HepG2 (cell line): ENCODE data around the gene C14orf93. TPM values are rescaled to one million over a fixed set of nuclear protein-coding genes. Genes with fewer than 3 reads are reported as not detected.
A peak's percentile ranks its signal among the peaks of the same experiment; 100 is the strongest.

ENCODE experiments used
- AKAP8 ChIP-seq: sonication (generic); formaldehyde crosslinking; IDR thresholded peaks from 2 replicates; pipeline ENCODE4 v1.5.1; 2020; ENCODE audit warnings: mild to moderate bottlenecking, missing genetic modification reagents
- CHCHD3 ChIP-seq: sonication (generic); formaldehyde crosslinking; IDR thresholded peaks from 2 replicates; pipeline ENCODE4 v1.8.0; 2022; ENCODE audit warnings: mild to moderate bottlenecking, missing genetic modification reagents, moderate library complexity
- CHD2 ChIP-seq: IDR thresholded peaks from 2 replicates; pipeline ENCODE4 v1.6.1; 2011; ENCODE audit warnings: low read depth, low read length, improper control_type of control experiment
- CREB1 ChIP-seq, 2 experiments: fragments of 450-650 bp in 1 of 2; IDR thresholded peaks; 2 replicates each; pipeline ENCODE4 v1.6.1; 2016 to 2017; ENCODE audit warnings: control low read depth in 1 of 2, mild to moderate bottlenecking in 1 of 2, missing compliant biosample characterization in 1 of 2, missing genetic modification characterization in 1 of 2
- FOSL1 ChIP-seq: sonication (generic); formaldehyde crosslinking; IDR thresholded peaks from 2 replicates; pipeline ENCODE4 v1.9.0; 2021; ENCODE audit warnings: missing genetic modification reagents, borderline replicate concordance
- MAF1 ChIP-seq: sonication (generic); formaldehyde crosslinking; IDR thresholded peaks from 2 replicates; pipeline ENCODE4 v1.5.0; 2020; ENCODE audit warnings: missing genetic modification reagents, borderline replicate concordance
- POLR2AphosphoS5 ChIP-seq: IDR thresholded peaks from 2 replicates; pipeline ENCODE4 v1.6.1; 2012; ENCODE audit warnings: low read depth, low read length
- POLR2G ChIP-seq: fragments of 200-400 bp; formaldehyde crosslinking; IDR thresholded peaks from 2 replicates; pipeline ENCODE4 v1.6.1; 2018; ENCODE audit warnings: mild to moderate bottlenecking, low read depth, low read length, moderate library complexity
- RBFOX2 ChIP-seq: fragments of 200-400 bp; formaldehyde crosslinking; IDR thresholded peaks from 2 replicates; pipeline ENCODE4 v1.6.1; 2017; ENCODE audit warnings: low read depth, mild to moderate bottlenecking, low read length
- XBP1 ChIP-seq: sonication (generic); formaldehyde crosslinking; IDR thresholded peaks from 2 replicates; pipeline ENCODE4 v1.5.0; 2020; ENCODE audit warnings: missing genetic modification reagents
- XRCC5 ChIP-seq: fragments of 200-400 bp; formaldehyde crosslinking; optimal IDR thresholded peaks from 2 replicates; pipeline ENCODE3; 2017; ENCODE audit warnings: mild to moderate bottlenecking, low read length
- ZBTB10 ChIP-seq: sonication (generic); formaldehyde crosslinking; IDR thresholded peaks from 2 replicates; pipeline ENCODE4 v1.4.0; 2020; ENCODE audit warnings: missing genetic modification reagents, borderline replicate concordance
- ZNF274 ChIP-seq: sonication (generic); formaldehyde crosslinking; IDR thresholded peaks from 2 replicates; pipeline ENCODE4 v1.5.1; 2020; ENCODE audit warnings: mild to moderate bottlenecking, missing genetic modification reagents
- ZNF280D ChIP-seq: sonication (generic); formaldehyde crosslinking; IDR thresholded peaks from 2 replicates; pipeline ENCODE4 v1.5.1; 2020; ENCODE audit warnings: mild to moderate bottlenecking, missing genetic modification reagents
- ZNF326 ChIP-seq: sonication (generic); formaldehyde crosslinking; IDR thresholded peaks from 2 replicates; pipeline ENCODE4 v1.4.0; 2020; ENCODE audit warnings: missing genetic modification reagents, borderline replicate concordance
- ZNF572 ChIP-seq: sonication (generic); formaldehyde crosslinking; IDR thresholded peaks from 2 replicates; pipeline ENCODE4 v1.5.1; 2020; ENCODE audit warnings: mild to moderate bottlenecking, missing genetic modification reagents
- ZNF605 ChIP-seq: sonication (generic); formaldehyde crosslinking; IDR thresholded peaks from 2 replicates; pipeline ENCODE4 v1.8.0; 2022; ENCODE audit warnings: mild to moderate bottlenecking, missing genetic modification reagents
- ZNF850 ChIP-seq: sonication (generic); formaldehyde crosslinking; conservative IDR thresholded peaks from 2 replicates; pipeline ENCODE4 v1.9.0; 2021; ENCODE audit warnings: mild to moderate bottlenecking, missing genetic modification reagents
- ZNF883 ChIP-seq: sonication (generic); formaldehyde crosslinking; IDR thresholded peaks from 2 replicates; pipeline ENCODE4 v1.5.1; 2020; ENCODE audit warnings: mild to moderate bottlenecking, missing genetic modification reagents; ENCODE audit errors: not compliant biosample characterization
- polyA plus RNA-seq, 8 experiments: library from polyadenylated mRNA; depleted of rRNA in 3 of 8; stranded (reverse) in 7 of 8; unstranded in 1 of 8; fragments of >200 nt; fragmentation: Illumina TruSeq in 4 of 8; extraction: Trizol in 4 of 8; gene quantifications; 2 replicates each; pipeline versions ENCODE4 v1.2.1 to v1.2.3, GENCODE V29; 2011 to 2016; ENCODE audit warnings: low read depth in 4 of 8, missing spikeins in 1 of 8, mixed read lengths in 1 of 8; ENCODE audit not compliant: insufficient read depth in 1 of 8
- total RNA-seq, 5 experiments: library from RNA; depleted of rRNA; stranded (reverse); fragments of >200 nt; fragmentation: Illumina TruSeq; extraction: Trizol; gene quantifications; 2 replicates each; pipeline ENCODE4 v1.2.3, GENCODE V29; 2016; ENCODE audit warnings: low read depth in 1 of 5
- TF ChIP-seq, protein P1 (sequence below): sonication (generic); formaldehyde crosslinking; IDR thresholded peaks from 2 replicates; pipeline ENCODE4 v1.5.1; 2020; ENCODE audit warnings: mild to moderate bottlenecking, missing genetic modification reagents, moderate library complexity
- TF ChIP-seq, protein P2 (sequence below): sonication (generic); formaldehyde crosslinking; IDR thresholded peaks from 2 replicates; pipeline ENCODE4 v1.5.0; 2020; ENCODE audit warnings: mild to moderate bottlenecking, missing genetic modification reagents

C14orf93 gene
- total and polyA plus RNA-seq, 2 of the 13 experiments (the other 11 are each of a cell fraction or from before 2014, with no cell fraction given), result 11.4 to 22.5 TPM

- peak; percentile 40; the same call in 1 of the 2 replicates for TF ChIP-seq CHD2
- TF ChIP-seq ZNF274, result 0 out of 2 replicates have a peak, but pooled peaks have one; percentile 21
- no peak for TF ChIP-seq CHCHD3 (CRISPR knock-in tag)
- TF ChIP-seq ZNF883 (CRISPR knock-in tag), result no peak
- no peak for TF ChIP-seq ZBTB10 (CRISPR knock-in tag)
- TF ChIP-seq ZNF850, result no peak
- TF ChIP-seq POLR2G, result peak; percentile 74
- TF ChIP-seq CREB1 (IDR thresholded peaks at IDR 0.05), result no peak
- no peak for TF ChIP-seq CREB1 (CRISPR knock-in tag; IDR thresholded peaks at IDR 0.05)
- no peak for TF ChIP-seq ZNF605 (CRISPR knock-in tag)
- TF ChIP-seq AKAP8 (CRISPR knock-in tag), result 0 out of 2 replicates have a peak, but pooled peaks have one; percentile 62
- TF ChIP-seq ZNF572 (CRISPR knock-in tag), result no peak
- TF ChIP-seq XBP1, result no peak
- TF ChIP-seq, protein P1, sequence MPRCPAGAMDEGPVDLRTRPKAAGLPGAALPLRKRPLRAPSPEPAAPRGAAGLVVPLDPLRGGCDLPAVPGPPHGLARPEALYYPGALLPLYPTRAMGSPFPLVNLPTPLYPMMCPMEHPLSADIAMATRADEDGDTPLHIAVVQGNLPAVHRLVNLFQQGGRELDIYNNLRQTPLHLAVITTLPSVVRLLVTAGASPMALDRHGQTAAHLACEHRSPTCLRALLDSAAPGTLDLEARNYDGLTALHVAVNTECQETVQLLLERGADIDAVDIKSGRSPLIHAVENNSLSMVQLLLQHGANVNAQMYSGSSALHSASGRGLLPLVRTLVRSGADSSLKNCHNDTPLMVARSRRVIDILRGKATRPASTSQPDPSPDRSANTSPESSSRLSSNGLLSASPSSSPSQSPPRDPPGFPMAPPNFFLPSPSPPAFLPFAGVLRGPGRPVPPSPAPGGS, result no peak
- peak; percentile 47; the same call in 1 of the 2 replicates for TF ChIP-seq POLR2AphosphoS5
- peak; percentile 25 for TF ChIP-seq XRCC5
- peak; percentile 80 for TF ChIP-seq RBFOX2
- no peak for TF ChIP-seq FOSL1 (CRISPR knock-in tag)
- TF ChIP-seq ZNF280D, result no peak
- TF ChIP-seq, protein P2, sequence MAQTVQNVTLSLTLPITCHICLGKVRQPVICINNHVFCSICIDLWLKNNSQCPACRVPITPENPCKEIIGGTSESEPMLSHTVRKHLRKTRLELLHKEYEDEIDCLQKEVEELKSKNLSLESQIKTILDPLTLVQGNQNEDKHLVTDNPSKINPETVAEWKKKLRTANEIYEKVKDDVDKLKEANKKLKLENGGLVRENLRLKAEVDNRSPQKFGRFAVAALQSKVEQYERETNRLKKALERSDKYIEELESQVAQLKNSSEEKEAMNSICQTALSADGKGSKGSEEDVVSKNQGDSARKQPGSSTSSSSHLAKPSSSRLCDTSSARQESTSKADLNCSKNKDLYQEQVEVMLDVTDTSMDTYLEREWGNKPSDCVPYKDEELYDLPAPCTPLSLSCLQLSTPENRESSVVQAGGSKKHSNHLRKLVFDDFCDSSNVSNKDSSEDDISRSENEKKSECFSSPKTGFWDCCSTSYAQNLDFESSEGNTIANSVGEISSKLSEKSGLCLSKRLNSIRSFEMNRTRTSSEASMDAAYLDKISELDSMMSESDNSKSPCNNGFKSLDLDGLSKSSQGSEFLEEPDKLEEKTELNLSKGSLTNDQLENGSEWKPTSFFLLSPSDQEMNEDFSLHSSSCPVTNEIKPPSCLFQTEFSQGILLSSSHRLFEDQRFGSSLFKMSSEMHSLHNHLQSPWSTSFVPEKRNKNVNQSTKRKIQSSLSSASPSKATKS (CRISPR knock-in tag), result no peak
- no peak for TF ChIP-seq ZNF326 (CRISPR knock-in tag)
- no peak for TF ChIP-seq MAF1
Measured at GRCh38 chr14:22972313-22972930, 37.5 kb downstream of the C14orf93 start (continued).
